Superior temporal gyrus (tissue), 1 donor: ENCODE data around the gene STRBP.
A peak's percentile ranks its signal among the peaks of the same experiment; 100 is the strongest.
"Not testable (repeated sequence)": the region's sequence is repeated elsewhere in the genome, so short reads cannot be mapped to it uniquely, and the experiment has no call there.

Experiments
- DNase-seq: peaks from one replicate; pipeline ENCODE4 v3.0.0-alpha.2; 2016; ENCODE audit errors: extremely low spot score

Gene STRBP

DNA sequence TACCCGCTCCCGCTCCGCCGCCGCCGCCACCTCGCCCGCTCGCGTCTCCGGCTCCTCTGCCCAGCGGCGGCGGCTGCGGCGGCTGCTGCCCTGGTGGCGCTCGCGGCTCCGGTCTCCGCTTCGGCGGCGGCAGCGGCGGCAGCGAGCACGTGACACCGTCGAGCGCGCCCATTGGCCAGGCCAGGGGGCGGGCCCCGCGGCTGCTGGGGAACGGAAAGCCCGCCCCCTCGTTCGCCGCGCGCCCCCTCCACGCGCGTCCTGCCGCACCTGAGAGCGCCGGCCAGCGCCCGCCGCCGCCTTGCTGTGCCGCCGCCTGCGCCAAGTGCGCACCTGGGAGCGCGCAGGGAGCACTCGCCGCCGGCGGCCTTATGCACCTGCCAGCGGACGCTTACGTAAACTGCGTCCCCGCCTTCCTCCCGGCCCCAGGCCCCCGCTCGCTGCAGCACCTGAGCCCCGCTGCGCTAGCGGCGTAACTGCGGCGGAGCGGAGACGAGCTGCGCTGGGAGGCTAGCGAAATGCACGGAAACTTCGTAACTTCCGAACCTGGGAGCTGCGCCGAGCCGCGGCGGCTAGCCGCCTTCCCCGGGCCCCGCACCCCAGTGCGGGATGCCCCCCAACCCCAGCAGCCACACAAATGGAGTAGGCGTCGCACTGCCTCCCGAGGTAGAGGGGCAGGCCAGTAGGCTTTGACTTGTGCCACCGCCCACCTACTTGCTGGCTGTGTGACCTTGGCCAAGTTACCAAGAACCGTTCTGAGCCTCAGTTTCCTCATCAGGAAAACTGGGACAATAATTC, at the start of gene STRBP:
TSS of gene STRBP (minus strand) at position 122 of the 795 bp plus-strand sequence. CDS start 84,452 bp downstream, outside the sequence.
- DNase-seq = peak; percentile 90

DNA sequence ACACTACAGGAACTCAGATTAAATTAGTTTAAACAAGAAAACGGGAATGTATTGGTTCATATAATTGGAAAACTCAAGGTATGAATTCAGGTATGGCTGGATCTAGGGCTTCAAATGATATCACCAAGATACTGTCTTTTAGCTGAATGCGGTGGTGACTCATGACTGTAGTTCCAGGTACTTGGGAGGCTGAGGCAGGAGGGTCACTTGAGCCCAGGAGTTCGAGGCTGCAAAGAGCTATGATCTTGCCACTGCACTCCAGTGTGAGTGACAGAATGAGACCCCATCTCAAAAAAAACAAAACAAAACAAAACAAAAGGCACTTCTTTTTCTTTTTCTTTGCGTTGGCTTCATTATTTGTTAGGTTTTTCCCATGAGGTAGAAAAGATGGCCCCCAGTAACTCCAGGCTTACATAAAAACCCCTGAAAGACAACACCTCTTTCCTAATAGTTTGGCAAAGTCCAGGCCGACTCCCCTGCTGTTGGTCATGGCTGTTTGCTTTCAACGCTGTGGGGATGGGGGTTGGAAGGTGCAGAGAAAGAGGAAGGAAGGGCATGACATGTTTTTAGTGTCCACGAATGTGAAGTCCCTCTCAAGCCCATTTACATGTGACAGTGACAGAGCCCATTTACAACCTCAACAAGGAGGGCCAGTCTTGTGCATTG, 47.8 kb upstream of the STRBP start:
- DNase-seq = no peak

DNA sequence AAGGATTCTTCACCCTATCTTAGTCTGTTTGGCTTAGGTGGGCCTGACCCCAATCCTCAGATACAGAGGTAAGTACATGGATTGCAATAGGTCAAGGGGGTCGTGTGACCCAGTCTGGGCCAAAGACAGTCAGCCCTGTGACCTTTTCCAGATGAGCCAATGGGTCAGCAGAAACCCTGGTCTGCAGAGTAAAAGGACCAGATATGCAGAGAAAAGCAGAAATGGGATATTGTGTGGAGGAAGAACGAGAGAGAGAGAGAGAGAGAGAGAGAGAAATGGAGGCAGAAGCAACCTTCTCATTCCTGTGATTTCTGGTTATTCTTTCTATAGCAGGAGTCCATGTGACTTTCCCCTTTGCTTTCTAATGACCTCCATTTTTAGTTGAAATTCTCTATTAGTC, 47.2 kb upstream of the STRBP start:
- DNase-seq = no peak

DNA sequence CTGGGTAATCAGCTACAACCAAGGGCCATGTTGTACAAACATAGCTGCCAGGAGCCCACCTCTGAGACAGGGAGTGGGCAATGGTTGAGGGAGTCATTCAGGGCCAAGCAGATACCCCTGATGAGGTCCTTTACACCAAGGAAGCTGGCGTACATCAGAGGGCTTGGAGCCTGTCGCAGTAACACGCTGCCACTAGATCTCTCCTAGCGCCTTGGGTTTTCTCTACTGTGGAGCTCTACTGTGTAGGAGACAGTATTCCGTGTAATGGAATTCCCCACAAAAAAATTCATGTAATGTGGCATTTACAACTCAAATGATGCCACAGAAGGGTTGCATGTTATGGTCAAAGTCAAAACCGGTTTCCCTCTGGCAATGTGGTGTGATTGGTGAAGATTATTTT, 46.2 kb upstream of the STRBP start:
- no peak for DNase-seq

DNA sequence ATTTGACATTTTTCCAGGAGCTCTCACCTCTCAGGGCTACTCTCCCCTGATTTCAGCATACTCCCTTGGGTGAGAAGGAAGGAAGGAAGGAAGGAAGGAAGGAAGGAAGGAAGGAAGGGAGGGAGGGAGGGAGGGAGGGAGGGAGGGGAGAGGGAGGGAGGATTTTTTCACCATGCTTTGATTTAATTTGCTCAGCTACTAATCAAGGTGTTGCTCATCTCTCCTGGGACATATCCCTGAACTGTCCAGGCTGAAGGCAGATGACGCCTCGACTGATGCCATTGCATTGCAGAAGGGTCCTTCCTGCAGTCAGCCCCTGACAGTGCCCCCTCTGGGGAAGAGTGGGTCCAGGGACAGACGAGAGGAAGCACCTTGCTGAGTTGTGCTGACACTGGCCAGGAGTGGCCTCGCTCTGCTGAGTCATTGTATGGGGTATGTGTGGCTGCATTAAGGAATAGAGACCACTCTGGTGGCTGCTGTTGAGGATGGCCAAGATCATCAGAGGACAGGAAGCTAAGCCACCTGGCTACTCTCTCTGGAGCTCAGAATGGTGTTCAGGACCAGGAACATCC, 44.0 kb upstream of the STRBP start:
- DNase-seq = no peak

DNA sequence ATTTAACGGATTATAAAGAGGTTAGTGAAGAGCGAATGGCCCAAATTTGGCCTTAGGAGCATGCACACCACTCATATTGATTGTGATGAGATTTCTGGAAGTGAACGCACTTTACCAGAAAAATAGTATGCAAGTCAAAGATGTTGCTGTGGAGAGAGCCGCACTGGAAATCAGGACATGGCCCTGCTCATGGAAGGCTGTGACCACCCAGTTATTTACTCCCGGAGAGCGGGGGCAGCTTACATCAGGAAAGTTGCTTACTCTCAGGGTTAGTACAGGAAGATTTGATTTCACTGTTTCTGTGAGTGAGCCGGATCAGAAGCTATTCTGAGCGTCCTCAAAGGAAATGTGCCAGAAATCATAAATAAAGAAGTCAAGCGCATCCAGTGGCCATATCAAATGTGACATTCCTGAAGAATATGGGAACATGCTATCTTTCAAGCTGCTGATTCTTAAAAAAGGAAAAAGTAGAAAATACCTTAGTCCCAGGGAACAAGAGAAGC, 42.9 kb upstream of the STRBP start:
- no peak for DNase-seq

DNA sequence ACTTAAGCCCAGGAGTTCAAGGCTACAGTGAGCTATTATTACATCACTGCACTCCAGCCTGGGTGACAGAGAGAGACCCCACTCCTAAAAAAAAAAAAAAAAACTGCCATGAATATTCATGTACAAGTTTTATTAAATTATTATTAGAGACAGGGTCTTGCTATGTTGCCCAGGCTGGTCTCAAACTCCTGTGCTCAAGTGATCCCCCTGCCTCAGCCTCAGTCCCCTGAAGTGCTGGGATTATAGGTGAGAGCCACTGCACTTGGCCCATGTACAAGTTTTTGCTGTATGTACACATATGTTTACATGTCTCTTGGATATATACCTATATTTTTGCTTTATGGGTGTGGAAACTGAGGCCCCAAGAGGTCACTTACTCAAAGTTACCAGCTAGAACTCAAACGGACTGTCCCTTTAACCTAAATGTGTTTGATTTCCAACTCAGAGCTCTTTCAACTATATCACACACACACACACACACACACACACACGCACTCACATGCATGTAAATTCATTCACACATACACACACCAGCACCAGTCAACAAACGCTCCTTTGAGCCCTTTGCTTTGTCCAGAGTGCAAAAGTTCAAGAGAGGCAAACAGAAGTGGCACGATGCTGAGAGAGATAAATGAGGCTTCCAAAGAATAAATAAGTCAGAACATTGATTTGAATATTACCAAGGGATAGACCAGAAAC, 42.3 kb upstream of the STRBP start:
- no peak for DNase-seq

DNA sequence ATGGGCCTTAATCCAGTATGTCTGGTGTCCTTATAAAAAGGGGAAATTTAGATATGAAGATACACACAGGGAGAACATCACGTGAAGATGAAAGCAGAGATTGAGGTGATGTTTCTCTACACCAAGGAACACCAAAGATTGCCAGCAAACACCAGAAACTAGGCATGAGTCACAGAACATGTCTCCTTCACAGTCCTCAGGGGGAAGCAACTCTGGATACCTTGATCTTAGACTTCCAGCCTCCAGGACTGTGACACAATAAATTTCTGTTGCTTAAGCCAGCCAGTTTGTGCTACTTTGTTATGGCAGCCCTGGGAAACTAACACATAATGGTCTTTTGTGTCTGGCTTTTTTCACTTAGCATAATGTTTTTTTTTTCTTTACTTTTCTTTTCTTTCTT, 41.2 kb upstream of the STRBP start:
- no peak for DNase-seq

DNA sequence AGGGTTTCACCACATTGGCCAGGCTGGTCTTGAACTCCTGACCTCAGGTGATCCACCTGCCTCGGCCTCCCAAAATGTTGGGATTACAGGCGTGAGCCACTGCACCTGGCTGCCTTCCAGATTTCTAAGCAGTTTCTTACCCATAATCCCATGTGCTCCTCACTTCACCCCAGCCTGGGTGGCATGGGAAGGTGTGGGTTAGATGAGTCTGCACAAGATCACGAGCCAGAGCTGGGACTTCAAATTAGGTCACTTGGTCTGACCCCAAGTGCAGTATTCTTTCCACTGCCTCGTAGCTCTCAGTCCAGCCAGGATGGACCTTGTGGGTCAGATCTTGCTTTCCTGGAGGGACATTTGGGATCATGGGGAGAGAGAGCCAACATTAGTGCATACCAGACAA, 37.5 kb upstream of the STRBP start:
- DNase-seq = no peak

DNA sequence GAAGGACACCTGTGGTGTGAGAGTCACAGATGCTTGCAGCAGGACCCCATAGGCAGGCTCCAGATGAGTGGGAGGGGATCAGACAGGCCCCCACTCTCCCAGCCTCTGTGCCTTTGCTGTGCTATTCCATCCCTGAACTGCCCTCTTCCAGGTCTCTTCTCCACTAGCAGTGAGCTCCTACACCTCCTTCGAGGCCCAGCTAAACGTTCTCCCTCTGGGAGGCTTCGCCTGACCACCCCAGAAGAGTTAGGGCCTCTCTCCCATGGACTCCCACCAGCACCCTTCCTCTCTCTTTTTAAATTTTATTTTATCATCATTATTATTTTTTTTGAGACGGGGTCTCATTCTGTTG, 35.9 kb upstream of the STRBP start:
- no peak for DNase-seq

DNA sequence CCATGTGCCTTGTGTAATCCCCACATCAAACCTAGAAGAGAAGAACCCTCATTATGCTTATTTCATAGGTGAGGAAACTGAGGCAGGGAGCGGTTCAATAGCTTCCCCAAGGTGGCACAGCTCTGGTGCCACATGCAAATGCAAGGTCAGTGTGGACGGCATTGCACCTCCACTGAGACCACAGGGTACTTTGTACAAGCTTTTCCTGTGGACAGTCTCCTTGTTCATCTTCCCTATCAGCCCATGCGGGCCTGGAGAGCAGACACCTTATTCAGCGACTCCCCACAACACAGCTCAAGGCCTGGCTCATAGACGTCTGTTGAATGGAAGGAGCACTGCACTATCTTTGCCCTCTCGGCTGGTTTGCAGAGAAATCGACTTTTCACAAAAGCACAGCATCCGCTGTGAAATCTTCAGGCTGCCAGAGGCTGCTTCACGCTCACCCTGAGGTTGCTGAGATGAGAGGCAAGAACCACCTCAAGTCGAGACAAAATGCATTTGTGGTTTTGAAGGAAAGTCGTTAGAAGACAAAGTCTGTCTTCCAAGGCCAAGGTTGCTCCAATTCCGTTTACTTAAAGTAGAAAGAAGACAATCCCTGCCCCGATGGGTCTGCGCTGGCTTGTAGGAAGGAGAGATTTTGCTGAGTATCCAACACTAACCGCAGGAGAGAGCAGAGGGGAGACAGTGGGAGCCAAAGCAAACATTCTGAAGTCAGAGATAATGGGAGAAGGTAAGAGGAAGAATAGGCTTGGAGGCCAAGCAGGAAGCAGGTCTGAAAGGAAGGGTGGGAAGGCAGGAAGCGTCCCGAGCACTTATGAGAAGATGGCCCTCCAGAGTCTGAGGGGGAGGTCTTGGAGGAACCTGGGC, 34.2 kb upstream of the STRBP start:
- no peak for DNase-seq

DNA sequence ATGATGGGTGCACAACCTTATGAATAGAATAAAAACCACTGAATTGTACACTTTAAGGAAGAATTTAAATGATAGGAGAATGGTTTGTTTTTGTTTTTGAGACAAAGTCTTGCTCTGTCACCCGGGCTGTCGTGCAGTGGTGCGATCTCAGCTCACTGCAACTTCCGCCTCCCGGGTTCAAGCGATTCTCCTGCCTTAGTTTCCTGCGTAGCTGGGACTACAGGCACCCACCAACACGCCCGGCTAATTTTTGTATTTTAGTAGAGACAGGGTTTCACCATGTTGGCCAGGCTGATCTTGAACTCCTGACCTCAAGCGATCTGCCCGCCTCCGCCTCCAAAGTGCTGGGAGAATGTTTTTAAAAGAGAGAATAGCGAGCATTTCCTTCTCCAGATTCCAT, 33.5 kb upstream of the STRBP start:
- DNase-seq = not testable (repeated sequence)

DNA sequence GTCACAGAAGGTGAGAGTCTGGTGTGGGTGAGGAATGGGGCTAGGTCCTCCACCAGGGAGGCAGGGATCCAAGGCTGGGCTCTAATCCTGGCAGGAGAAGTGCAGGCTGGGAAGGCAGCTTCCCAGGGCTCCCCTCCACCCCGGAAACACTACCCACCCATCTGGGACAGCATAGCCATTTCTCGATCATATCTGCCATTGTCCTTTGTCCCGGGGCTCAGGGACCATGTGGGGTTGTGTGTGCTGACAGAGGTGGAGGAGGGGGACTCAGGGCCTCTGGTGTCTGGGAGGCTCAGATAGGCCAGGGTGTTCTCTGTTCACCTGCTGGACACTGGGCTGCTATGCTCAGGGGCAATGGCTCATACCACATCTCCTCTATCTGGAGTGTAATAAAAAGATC, 32.2 kb upstream of the STRBP start:
- no peak for DNase-seq

DNA sequence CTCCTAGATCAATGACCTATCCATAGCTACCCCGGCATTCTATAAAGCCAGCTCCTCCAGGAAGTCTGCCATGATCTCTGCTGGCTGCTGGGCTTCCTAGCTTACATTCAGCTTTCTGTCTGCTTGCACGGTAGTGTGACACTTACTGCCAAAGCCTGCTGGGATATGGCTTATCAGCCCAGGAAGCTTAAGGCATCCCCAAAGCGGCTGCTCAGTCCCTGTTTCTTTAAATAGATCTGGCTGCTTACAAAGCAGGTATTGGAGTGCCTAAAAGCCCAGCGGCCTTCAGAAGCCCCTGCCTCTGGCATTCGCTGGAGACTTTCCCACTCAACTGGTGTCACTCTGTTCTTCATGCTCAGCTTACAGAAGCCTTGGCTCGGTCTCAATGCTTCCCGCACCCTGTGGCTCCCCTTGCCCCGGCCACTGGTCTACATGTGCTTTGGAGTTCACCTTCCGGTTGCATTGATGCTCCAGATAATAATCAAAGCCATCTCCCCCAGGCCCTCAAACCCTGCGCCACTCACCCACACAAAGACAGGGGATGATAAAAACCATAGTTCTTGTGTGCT, 31.3 kb upstream of the STRBP start:
- no peak for DNase-seq

DNA sequence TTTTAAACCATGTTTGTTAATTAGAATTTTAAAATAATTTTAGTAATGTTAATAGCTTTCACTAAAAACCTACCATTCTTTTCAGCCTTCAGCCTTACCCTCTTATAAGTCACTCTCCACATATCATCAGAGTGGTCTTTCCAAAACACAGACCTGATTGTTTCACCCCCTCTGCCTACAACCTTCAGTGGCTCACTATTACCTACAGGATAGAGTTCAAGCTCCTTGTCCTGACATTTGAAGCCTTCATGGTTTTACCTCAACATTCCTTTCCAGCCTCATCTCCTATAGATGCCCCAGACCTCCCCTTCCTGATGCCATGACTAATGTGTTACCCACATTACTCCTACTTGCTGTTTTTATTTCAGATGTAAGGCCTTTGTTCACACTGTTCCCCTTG, 27.8 kb upstream of the STRBP start:
- no peak for DNase-seq

DNA sequence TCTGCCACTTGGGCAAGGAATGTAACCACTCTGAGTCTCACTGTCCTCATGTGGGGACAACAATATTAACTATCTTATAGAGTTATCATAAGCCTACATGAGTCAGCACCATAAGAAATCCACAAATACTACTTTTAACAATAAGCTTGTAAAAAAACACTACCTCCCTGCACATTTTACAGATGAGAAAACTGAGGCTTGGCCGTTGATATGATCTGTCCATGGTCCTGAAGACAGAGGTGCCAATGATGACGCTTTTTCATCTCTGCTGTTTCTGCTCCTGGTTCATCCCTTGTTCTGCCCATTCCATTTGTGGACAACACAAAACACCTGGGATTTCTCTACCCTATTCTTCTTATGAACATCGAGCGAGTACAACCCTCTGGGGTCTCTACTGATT, 23.4 kb upstream of the STRBP start:
- no peak for DNase-seq

DNA sequence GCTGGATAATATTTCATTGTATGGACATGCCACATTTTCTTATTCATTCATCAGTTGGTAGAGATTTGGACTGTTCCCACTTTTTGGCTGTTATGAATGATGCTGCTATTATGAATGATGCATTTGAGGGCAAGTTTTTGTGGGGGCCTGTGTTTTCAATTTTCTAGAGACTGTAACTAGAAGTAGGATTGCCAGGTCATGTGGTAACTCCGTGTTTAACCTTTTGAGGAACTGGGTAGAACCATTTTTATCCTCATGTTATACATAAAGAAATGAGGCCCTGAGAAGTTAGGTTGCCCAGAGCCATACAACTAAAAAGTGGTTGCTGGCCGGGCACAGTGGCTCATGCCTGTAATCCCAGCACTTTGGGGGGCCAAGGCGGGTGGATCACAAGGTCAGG, 22.4 kb upstream of the STRBP start:
- no peak for DNase-seq

DNA sequence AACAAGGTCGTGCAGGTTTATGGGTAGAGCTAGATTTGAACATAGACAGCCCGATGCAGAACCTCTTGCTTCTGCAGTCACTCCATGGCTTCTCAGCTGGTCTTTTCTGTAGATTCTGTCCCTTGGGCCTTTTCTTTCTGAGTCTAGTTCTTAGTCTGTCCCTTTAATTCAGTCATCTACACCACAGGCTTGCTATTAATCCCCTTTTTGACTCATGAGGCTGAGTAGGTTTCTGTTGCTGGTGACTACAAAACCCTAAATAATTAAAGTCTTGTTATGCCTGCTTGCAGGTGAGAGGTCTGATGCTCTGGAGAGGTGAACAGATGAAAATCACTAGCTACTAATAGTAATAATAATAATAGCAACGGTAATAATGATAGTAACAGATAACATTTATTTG, 19.3 kb upstream of the STRBP start:
- no peak for DNase-seq

DNA sequence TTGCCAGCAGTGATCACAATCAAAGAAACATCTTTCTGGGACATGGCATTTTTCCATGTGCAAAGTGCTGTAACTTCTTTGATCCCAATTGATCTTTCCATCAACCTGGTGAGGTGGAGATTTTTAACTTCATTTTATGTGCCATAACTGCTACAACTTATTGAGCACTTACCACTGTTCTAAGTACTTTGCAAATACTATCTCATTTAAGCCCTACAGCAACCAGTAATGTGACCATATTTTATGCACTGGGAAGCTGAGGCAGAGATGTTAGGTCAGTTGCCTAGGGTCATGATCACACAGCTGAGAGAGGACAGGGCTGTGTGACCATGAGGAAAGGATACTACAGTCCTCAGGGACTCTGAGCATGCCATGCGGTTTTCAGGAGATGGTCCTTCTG, 17.9 kb upstream of the STRBP start:
- no peak for DNase-seq

DNA sequence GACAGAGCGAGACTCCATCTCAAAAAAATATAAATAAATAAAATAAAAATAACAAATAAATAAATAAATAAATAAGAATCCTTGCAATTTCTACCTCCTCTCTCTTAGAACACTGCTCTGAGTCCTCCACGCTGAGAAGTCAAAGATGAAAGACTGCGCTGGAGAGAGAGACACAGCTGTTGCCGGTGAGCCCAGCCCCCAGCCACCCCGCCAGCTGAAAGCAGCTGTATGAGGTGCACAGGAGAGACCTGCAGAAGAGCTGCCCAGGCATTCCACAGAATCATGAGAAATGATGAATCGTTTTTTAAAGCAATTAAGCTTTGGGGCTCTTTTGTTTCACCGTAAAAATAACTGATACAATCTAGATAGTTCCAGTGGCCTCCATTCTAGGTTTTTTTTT, 16.3 kb upstream of the STRBP start:
- DNase-seq = no peak

DNA sequence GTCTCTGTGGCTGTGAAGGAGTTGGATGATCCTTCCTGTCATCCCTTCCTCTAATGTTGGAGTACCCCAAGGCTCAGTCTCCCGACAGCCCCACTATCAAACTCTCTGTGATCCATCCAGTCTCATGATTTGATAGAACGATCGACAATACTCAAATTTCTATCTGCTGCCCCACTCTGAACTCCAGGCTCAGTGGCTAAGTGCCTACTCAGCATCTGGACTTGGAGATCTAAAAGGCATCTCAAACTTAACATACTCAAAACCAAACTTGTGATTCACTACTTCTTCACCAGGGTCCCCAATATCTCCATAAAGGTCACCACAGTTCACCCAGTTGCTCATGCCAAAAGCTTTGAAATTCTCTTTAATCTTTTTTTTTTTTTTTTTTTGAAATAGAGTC, 15.1 kb upstream of the STRBP start:
- no peak for DNase-seq
